GM19025 (cell line): Measurements from ENCODE around the gene RAE1.

Source experiments
- ATAC-seq: cut with Tn5 transposase; IDR thresholded peaks from one replicate; pipeline ENCODE4 v1.9.1; 2021; ENCODE audit warnings: mild to moderate bottlenecking, low read depth, moderate library complexity; ENCODE audit not compliant: unreplicated experiment

The RAE1 gene, protein sequence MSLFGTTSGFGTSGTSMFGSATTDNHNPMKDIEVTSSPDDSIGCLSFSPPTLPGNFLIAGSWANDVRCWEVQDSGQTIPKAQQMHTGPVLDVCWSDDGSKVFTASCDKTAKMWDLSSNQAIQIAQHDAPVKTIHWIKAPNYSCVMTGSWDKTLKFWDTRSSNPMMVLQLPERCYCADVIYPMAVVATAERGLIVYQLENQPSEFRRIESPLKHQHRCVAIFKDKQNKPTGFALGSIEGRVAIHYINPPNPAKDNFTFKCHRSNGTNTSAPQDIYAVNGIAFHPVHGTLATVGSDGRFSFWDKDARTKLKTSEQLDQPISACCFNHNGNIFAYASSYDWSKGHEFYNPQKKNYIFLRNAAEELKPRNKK

GRCh38 chr20:57351042-57351783 lies at the start of gene RAE1:
TSS of gene RAE1 (plus strand) at chr20:57351255. CDS start at chr20:57354039, 2,784 bp downstream.
- peak; percentile 77 for ATAC-seq

DNA sequence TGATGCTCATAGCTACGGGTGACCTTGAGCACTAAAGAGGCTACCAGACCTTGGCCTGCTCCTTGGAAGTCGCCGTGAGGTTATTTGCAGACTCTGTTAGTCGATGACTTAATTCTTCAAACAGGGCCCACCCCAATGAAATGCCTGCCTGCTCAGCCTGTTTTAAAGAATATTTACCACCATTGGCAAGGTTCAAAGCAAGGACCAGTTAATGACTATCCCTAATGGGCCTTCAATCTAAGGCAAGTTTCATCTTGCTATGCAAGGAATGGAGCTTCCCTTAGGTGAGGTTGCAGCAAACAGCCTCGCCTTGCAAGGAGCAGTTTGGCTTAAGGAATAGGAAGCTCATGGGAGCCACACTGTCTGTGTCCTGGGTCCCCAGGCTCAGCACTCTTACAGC lies 44.3 kb upstream of the RAE1 start:
- no peak for ATAC-seq

- ATAC-seq, result no peak
Observed at GRCh38 chr20:57308451-57309271, 42.4 kb upstream of the RAE1 start.

- no peak for ATAC-seq
Observed at GRCh38 chr20:57309544-57310115, 41.4 kb upstream of the RAE1 start.

- no peak for ATAC-seq
Observed at GRCh38 chr20:57310821-57311514, 40.1 kb upstream of the RAE1 start.

DNA sequence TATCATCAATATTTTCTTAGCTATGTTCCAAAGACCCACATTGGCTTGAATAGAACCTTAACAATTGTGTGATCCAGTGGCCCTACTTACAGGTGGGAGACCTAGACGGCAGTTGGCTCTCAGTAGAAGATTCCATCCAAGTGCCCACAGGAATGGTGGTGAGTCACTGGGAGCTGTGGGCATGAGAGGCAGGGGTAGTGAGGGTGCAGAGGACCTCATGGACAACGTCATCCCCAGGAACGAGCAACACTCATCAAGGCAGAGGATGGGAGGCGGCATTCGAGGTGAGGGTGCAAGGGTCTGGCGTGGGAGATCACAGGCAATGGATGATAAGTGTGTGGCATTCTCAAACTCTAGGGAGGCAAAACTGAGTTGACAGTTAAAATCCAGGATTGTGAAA lies 38.9 kb upstream of the RAE1 start:
- ATAC-seq, result no peak

DNA sequence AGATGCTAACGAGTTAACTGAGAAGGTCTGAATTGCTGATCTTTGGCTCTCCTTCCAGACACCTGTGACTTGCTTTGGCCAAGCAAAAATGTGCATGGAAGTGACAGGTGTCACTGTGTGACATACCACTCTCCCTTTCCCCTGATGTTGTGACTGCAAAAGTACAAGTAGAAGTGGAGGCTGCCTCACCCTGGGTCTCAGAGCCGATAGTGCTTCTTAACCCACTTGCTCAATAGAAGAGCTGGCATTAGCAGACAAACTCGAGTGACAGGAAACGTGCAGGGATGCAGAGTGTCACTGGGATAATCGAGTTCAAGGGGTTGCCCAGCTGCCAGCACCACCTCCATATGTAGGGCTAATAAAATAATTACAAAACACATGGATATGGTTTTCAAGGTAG lies 37.8 kb upstream of the RAE1 start:
- ATAC-seq, result no peak

- ATAC-seq, result no peak
Observed at GRCh38 chr20:57313951-57314350, 37.1 kb upstream of the RAE1 start.

DNA sequence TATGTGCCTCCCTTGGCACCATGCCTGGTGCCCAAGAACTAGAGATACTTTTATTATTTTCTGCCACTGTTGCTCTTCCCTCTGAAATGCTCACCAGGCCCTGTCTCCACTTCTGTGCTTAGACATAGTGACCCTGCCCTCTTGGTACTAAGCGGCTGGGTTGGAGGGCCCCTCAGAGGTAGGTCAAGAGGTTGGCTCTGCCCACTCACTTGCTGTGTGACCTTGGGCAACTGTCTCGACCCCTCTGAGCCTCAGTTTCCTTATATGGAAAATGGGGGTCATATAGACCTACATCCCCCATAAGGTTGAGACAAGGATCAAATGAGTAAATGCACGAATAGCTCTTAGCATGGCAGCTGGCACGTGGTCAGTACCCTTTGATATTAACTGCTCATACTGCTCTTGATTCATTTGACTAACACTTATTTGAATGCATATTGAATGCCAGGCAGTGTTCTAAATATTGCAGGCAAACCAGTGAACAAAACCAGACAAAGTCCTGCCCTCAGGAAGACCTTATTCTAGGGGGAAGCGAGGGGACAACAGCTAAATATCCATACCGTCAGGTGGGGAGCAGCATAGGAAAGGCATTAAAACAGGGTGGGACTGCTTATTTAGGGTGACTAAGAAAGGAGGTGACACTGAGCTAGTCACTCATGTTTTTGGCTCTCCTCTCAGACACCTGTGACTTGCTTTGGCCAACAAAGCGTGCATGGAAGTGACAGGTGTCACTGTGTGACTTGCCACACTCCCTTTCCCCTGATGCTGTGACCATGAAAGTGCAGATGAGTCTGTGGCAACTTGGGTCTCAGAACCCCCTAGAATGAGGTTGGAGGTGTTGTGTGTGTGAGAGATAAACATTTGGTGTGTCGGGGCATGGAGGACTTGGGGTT lies 35.7 kb upstream of the RAE1 start:
- no peak for ATAC-seq

- ATAC-seq, result no peak
Observed at GRCh38 chr20:57315976-57316480, 35.0 kb upstream of the RAE1 start.

GRCh38 chr20:57316795-57317201 lies 34.3 kb upstream of the RAE1 start:
- ATAC-seq, result no peak

DNA sequence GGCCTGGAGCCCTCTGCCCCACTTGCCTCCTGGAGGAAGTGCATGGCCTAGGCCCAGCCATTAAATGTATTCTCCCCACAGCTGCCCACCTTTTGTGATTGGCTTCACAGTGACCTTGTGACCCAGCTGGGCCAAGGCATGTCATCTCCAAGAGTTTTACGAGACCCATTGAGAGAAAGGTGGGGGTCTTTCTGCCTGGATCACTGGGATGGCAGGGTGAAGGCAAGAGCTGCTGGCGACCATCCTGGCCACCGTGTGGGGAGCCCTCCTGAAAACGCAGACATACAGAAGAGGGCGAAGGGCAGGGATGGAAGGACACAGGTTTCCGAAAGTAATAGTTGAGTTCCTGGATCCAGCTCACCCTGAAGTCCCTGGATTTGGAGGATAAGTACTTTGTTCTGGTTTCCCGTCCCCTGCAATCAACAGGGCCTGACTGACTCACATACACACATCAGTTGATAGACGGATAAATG lies 33.7 kb upstream of the RAE1 start:
- no peak for ATAC-seq

DNA sequence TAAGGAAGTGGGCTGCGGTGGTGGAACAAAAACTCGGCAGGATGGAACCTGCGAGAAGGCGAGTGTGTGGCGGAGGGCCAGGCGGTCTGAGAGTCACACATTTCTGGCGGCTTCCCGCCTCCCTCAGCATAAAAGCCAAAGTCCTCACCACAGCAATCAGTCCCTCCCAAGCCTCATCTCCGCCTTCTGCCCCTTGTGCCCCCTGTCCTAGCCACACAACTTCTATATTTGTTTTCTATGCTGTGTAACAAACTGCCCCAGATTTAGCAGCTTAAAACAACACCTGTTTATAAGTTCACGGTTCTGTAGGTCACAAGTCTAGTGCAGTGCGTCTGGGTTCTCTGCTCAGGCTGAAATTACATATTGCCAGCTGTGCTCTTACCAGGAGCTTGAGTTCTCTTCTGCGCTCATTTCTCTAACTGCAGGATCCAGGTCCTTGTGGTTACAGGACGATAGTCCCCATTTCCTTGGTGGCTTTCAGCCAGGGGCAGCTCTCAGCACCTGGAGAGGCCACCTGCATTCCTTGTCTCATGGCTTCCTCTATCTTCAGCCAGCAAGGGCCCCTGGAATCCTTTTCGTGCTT lies 33.2 kb upstream of the RAE1 start:
- ATAC-seq, result no peak

GRCh38 chr20:57319584-57319983 lies 31.5 kb upstream of the RAE1 start:
- ATAC-seq, result no peak

GRCh38 chr20:57320358-57320757 lies 30.7 kb upstream of the RAE1 start:
- ATAC-seq, result no peak

DNA sequence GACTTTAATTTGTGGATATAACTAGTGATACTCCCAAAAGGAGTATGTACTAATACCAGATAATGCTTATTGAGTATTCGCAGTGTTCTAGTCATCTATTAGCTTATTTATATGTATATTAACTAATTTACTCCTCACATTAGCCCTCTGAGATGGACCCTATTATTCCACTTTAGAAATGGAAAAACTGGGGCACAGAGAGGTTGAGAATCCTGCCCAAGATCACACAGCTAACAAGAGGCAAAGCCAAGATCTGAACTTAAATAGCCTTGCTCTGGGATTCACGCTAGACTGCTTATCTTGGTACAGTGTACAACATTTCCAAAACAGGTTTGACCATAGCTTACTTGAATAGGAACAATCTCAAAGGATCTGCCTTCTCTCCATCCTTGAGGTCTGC lies 29.9 kb upstream of the RAE1 start:
- no peak for ATAC-seq

GRCh38 chr20:57322476-57322875 lies 28.6 kb upstream of the RAE1 start:
- ATAC-seq, result no peak

DNA sequence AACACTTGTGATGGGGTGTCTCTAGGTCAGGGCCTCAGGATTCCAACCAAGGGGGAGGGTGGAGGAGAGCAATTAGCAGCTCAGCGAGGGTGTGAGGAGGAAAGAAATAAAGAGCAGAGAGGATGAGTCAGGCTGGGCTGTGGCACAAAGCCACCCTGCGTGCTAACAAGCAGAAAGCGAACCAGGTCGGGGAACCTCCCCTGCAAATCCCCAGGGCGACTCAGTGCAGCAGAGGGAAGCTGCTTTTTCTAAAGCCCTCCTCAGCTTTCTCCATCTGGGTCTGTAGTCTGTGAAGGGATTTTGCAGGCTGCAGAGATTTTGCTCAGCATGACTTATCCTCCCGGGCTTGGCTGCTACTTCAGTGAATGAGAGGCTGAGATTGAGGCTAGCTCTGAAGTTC lies 28.0 kb upstream of the RAE1 start:
- ATAC-seq, result no peak
